ENCODE results near the gene PAGE2B.
"Not testable (repeated sequence)": the region's sequence is repeated elsewhere in the genome, so short reads cannot be mapped to it uniquely, and the experiment has no call there.

PAGE2B gene

DNA sequence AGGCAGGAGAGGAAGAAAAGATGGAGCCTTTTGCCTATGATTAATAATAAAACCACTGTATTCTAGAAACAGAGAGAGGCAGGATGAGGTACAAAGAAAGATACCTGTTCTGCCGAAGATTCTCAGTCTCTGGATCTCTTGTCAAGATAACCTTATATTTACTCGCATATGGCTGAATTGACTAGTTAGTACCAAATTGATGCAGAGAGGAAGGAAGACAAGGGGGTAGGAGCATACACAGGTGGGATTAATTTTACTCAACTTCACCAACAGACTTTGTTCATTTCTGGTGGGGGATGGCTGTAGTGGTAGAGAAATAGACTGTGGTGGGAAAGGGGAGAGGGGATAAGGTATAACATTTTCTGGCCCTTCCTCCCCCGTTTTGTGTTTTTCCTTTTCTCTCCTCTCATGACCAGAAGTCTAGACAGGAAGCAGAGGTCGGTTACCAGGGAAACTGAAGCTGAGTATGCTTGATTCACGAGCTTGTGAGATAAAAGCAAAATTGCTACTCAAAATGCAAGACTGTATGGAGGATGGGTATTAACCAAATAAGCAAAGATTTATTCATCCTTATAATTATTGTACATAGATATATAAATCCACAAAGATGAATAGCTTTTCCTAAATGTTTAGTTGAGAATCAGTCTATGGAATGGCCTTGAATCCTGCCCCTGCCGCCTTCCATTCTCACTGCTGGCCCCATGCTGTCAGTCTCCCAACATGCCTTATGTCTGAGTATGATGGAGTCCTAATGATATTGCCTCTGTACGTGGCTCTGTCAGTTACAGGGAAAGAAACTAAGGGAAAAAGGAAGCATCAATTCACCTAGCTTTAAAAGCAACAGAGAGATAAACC is 17.8 kb upstream of the PAGE2B start:
- Histone ChIP-seq H3K27me3 (replicated peaks; ENCODE audit: control insufficient read depth, insufficient read depth, low read length) (peaks cover 20% of the 10 kb centered on the region), H3K36me3 (ENCODE audit: control insufficient read depth, insufficient read depth, low read length, severe bottlenecking) (no peaks in the 10 kb centered on the region), H3K9me3 (ENCODE audit: control insufficient read depth, low read length) (peaks cover 7% of the 10 kb centered on the region), H3K4me1 (ENCODE audit: control insufficient read depth, insufficient read depth, low read length) (no peaks in the 10 kb centered on the region), H3K9ac (ENCODE audit: low read length) (no peak overlapping the region), H3K4me3 (ENCODE audit: low read length) (no peak overlapping the region)
- DNase-seq (ENCODE audit: low read depth) = no peak

- Histone ChIP-seq H3K27me3 (replicated peaks; ENCODE audit: control insufficient read depth, insufficient read depth, low read length) (peaks cover 20% of the 10 kb centered on the region), H3K36me3 (ENCODE audit: control insufficient read depth, insufficient read depth, low read length, severe bottlenecking) (no peaks in the 10 kb centered on the region), H3K4me3 (ENCODE audit: low read length) (no peak overlapping the region), H3K9ac (ENCODE audit: low read length) (no peak overlapping the region), H3K4me1 (ENCODE audit: control insufficient read depth, insufficient read depth, low read length) (no peaks in the 10 kb centered on the region), H3K9me3 (ENCODE audit: control insufficient read depth, low read length) (peaks cover 8% of the 10 kb centered on the region)
- DNase-seq (ENCODE audit: low read depth) = peak; percentile 59
These were observed 17.1 kb upstream of the PAGE2B start for GRCh38 chrX:55057675-55058249.

DNA sequence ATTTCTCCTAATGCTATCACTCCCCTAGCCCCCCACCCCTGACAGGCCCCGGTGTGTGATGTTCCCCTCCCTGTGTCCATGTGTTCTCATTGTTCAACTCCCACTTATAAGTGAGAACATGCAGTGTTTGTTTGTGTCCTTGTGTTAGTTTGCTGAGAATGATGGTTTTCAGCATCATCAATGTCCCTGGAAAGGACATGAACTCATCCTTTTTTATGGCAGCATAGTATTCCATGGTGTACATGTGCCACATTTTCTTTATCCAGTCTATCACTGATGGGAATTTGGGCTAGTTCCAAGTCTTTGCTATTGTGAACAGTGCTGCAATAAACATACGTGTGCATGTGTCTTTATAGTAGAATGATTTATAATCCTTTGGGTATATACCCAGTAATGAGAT is 7.7 kb upstream of the PAGE2B start:
- H3K9ac ChIP-seq (ENCODE audit: low read length); H3K4me1 ChIP-seq (ENCODE audit: control insufficient read depth, insufficient read depth, low read length); H3K36me3 ChIP-seq (ENCODE audit: control insufficient read depth, insufficient read depth, low read length, severe bottlenecking); DNase-seq (ENCODE audit: low read depth); H3K27me3 ChIP-seq (replicated peaks; ENCODE audit: control insufficient read depth, insufficient read depth, low read length); H3K4me3 ChIP-seq (ENCODE audit: low read length): not testable (repeated sequence)
- H3K9me3 ChIP-seq (ENCODE audit: control insufficient read depth, low read length) = peaks cover 47% of the 10 kb centered on the region

DNA sequence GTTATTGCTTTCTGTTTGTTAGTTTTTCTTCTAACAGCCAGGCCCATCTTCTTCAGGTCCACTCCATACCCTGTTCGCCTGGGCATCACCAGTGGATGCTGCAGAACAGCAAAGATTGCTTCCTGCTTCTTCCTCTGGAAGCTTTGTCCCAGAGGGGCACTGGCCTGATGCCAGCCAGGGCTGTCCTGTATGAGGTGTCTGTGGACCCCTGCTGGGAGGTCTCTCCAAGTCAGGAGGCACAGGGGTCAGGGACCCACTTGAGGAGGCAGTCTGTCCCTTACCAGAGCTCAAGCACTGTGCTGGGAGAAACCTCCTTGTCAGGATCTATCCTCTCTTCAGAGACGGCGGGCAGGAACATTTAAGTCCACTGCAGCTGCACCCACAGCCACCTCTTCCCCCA is 2.5 kb upstream of the PAGE2B start:
- no peak overlapping the region for H3K9ac ChIP-seq (ENCODE audit: low read length)
- H3K9me3 ChIP-seq (ENCODE audit: control insufficient read depth, low read length) = peaks cover 7% of the 10 kb centered on the region
- H3K27me3 ChIP-seq (replicated peaks; ENCODE audit: control insufficient read depth, insufficient read depth, low read length) = peaks cover 5% of the 10 kb centered on the region

GRCh38 chrX:55088795-55089489 is 14.1 kb downstream of the PAGE2B start, which contains the start of gene PAGE2:
PAGE2 (plus strand) TSS chrX:55089018; CDS start chrX:55090021, 1,003 bp downstream.
- Histone ChIP-seq H3K4me3 (ENCODE audit: low read length) (no peak within 1 kb of the TSS), H3K9ac (ENCODE audit: low read length) (no peak within 1 kb of the TSS), H3K36me3 (ENCODE audit: control insufficient read depth, insufficient read depth, low read length, severe bottlenecking) (no peaks in the 10 kb centered on the region), H3K9me3 (ENCODE audit: control insufficient read depth, low read length) (peaks cover 5% of the 10 kb centered on the region), H3K4me1 (ENCODE audit: control insufficient read depth, insufficient read depth, low read length) (no peaks in the 10 kb centered on the region), H3K27me3 (replicated peaks; ENCODE audit: control insufficient read depth, insufficient read depth, low read length) (no peaks in the 10 kb centered on the region)
- no peak for DNase-seq (ENCODE audit: low read depth)

More for the DNA sequence above, 2.5 kb upstream of the PAGE2B start:
- DNase-seq (ENCODE audit: low read depth) = no peak
- Histone ChIP-seq H3K36me3 (ENCODE audit: control insufficient read depth, insufficient read depth, low read length, severe bottlenecking) (no peaks in the 10 kb centered on the region), H3K4me1 (ENCODE audit: control insufficient read depth, insufficient read depth, low read length) (no peaks in the 10 kb centered on the region), H3K4me3 (ENCODE audit: low read length) (no peak overlapping the region)

DNA sequence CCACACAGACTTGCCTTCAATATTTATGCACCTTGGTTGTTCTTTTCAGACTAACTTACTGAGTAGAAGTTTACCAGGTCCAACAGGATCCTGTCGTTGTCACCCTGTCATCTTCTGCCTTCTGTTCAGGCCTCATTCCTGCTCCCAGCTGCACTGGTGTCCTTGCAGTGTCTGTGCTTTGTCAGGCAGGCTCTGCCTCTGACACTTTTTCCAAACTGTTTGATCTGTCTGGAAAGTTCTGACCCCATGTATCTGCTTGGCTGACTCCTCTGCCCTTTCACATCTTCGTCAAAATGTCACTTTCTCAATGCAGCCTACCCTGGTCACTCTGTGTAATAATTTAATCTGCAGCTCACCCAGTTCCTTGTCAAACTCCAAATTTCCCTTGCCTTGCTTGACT is 23.9 kb downstream of the PAGE2B start:
- no peak overlapping the region for H3K9ac ChIP-seq (ENCODE audit: low read length)
- H3K36me3 ChIP-seq (ENCODE audit: control insufficient read depth, insufficient read depth, low read length, severe bottlenecking) = no peaks in the 10 kb centered on the region
- peaks cover 41% of the 10 kb centered on the region for H3K27me3 ChIP-seq (replicated peaks; ENCODE audit: control insufficient read depth, insufficient read depth, low read length)
- no peak for DNase-seq (ENCODE audit: low read depth)
- no peak overlapping the region for H3K4me3 ChIP-seq (ENCODE audit: low read length)
- H3K4me1 ChIP-seq (ENCODE audit: control insufficient read depth, insufficient read depth, low read length) = no peaks in the 10 kb centered on the region
- H3K9me3 ChIP-seq (ENCODE audit: control insufficient read depth, low read length) = peaks cover 3% of the 10 kb centered on the region

GRCh38 chrX:55099162-55099561 is 24.3 kb downstream of the PAGE2B start:
- H3K4me3 ChIP-seq (ENCODE audit: low read length) = no peak overlapping the region
- DNase-seq (ENCODE audit: low read depth) = no peak
- no peaks in the 10 kb centered on the region for H3K36me3 ChIP-seq (ENCODE audit: control insufficient read depth, insufficient read depth, low read length, severe bottlenecking)

DNA sequence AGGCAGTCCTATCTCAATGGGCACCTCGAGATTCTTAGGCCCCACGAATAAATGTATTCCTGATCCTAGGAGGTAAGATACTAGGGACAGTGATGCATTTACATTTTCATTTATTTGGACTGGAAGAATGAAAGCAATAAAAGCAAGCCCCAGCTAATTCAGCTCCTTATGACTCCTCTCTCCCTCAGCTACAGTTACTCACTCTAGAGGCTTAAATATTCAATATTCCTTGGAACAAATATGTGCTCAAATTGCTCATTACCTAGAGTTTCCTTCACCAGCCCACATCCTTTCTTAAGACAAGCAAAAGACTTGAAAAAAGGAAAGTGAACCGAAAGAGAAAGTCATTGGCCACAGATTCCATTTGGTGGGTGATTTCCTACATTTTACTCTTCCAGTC is 27.9 kb downstream of the PAGE2B start:
- H3K4me3 ChIP-seq (ENCODE audit: low read length) = no peak overlapping the region
- no peaks in the 10 kb centered on the region for H3K36me3 ChIP-seq (ENCODE audit: control insufficient read depth, insufficient read depth, low read length, severe bottlenecking)
- no peaks in the 10 kb centered on the region for H3K4me1 ChIP-seq (ENCODE audit: control insufficient read depth, insufficient read depth, low read length)
- peaks cover 19% of the 10 kb centered on the region for H3K27me3 ChIP-seq (replicated peaks; ENCODE audit: control insufficient read depth, insufficient read depth, low read length)
- H3K9ac ChIP-seq (ENCODE audit: low read length) = no peak overlapping the region
- DNase-seq (ENCODE audit: low read depth) = no peak
- H3K9me3 ChIP-seq (ENCODE audit: control insufficient read depth, low read length) = peaks cover 11% of the 10 kb centered on the region

More at GRCh38 chrX:55099162-55099561, 24.3 kb downstream of the PAGE2B start:
- Histone ChIP-seq H3K27me3 (replicated peaks; ENCODE audit: control insufficient read depth, insufficient read depth, low read length) (peaks cover 40% of the 10 kb centered on the region), H3K4me1 (ENCODE audit: control insufficient read depth, insufficient read depth, low read length) (no peaks in the 10 kb centered on the region), H3K9me3 (ENCODE audit: control insufficient read depth, low read length) (peaks cover 5% of the 10 kb centered on the region), H3K9ac (ENCODE audit: low read length) (no peak overlapping the region)

GRCh38 chrX:55107262-55107661 is 32.4 kb downstream of the PAGE2B start:
- no peak for DNase-seq (ENCODE audit: low read depth)
- no peak overlapping the region for H3K4me3 ChIP-seq (ENCODE audit: low read length)
- no peaks in the 10 kb centered on the region for H3K36me3 ChIP-seq (ENCODE audit: control insufficient read depth, insufficient read depth, low read length, severe bottlenecking)
- peaks cover 5% of the 10 kb centered on the region for H3K4me1 ChIP-seq (ENCODE audit: control insufficient read depth, insufficient read depth, low read length)
- no peak overlapping the region for H3K9ac ChIP-seq (ENCODE audit: low read length)
- H3K27me3 ChIP-seq (replicated peaks; ENCODE audit: control insufficient read depth, insufficient read depth, low read length) = peaks cover 10% of the 10 kb centered on the region
- H3K9me3 ChIP-seq (ENCODE audit: control insufficient read depth, low read length) = peaks cover 11% of the 10 kb centered on the region

- peaks cover 5% of the 10 kb centered on the region for H3K4me1 ChIP-seq (ENCODE audit: control insufficient read depth, insufficient read depth, low read length)
- no peak overlapping the region for H3K9ac ChIP-seq (ENCODE audit: low read length)
- no peak overlapping the region for H3K4me3 ChIP-seq (ENCODE audit: low read length)
- no peaks in the 10 kb centered on the region for H3K36me3 ChIP-seq (ENCODE audit: control insufficient read depth, insufficient read depth, low read length, severe bottlenecking)
- peaks cover 13% of the 10 kb centered on the region for H3K27me3 ChIP-seq (replicated peaks; ENCODE audit: control insufficient read depth, insufficient read depth, low read length)
- DNase-seq (ENCODE audit: low read depth) = no peak
- H3K9me3 ChIP-seq (ENCODE audit: control insufficient read depth, low read length) = peaks cover 11% of the 10 kb centered on the region
These were observed 33.1 kb downstream of the PAGE2B start for GRCh38 chrX:55107911-55108310.

DNA sequence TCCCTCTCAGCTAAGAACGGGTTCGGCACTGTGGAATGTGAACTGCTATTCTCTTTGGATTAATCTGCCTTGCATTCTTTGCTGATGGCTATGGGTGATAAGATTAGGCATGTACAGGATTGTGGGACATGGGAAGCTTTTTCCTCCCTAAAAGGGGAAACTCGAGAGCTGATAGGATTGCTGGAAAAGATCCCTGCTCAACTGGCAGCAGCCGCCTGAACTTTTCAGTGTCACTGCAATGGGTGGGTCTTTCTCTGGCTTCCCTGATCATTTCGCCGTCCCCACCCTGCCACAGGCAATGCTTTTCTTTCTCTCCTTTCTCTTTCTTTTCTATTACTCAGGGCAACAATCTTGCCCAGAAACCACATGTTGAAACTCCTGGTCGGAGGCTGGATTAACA is 34.5 kb downstream of the PAGE2B start:
- Histone ChIP-seq H3K27me3 (replicated peaks; ENCODE audit: control insufficient read depth, insufficient read depth, low read length) (peaks cover 21% of the 10 kb centered on the region), H3K9ac (ENCODE audit: low read length) (no peak overlapping the region), H3K36me3 (ENCODE audit: control insufficient read depth, insufficient read depth, low read length, severe bottlenecking) (no peaks in the 10 kb centered on the region), H3K9me3 (ENCODE audit: control insufficient read depth, low read length) (peaks cover 4% of the 10 kb centered on the region), H3K4me1 (ENCODE audit: control insufficient read depth, insufficient read depth, low read length) (peaks cover 5% of the 10 kb centered on the region), H3K4me3 (ENCODE audit: low read length) (no peak overlapping the region)
- DNase-seq (ENCODE audit: low read depth) = peak; percentile 12
